AG08396 (cell line): Measurements from ENCODE around the gene PRDM16.

Experiments used
- DNase-seq: peaks from one replicate; pipeline ENCODE4 v3.0.0; 2012; ENCODE audit warnings: low spot score, mixed read lengths

PRDM16 gene

DNA sequence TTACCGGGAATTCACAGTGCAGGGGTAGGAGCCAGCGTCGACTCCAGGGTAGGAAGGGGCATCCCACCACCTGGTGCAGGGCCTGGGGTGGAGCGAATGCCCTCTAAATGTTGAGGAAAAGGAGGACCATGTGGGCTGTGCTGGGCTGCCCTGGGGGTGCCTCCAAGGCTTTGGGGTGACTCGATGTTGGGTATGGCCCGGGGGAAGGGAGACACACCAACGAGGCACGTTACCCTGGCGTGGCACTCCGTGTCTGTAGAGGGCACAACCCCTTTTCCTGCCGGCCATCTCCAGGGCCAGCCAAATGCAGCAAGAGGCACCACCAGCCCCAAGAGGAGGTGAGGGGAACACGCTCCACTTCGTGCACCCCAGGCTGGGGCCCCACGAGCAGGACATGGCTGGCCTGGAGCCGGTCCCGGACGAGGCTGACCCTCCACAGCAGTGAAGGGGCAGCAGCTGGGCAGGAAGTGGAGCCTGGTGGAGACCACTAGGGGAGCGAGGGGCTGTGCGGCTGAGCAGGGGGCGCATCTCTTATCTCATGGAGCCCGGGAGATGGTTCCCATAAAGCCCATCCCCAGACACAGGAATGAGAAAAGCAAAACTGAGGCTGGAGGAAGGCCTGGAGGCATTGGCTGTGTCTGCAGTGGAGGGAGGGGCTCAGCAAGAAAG is 36.5 kb upstream of the PRDM16 start:
- DNase-seq = no peak

DNA sequence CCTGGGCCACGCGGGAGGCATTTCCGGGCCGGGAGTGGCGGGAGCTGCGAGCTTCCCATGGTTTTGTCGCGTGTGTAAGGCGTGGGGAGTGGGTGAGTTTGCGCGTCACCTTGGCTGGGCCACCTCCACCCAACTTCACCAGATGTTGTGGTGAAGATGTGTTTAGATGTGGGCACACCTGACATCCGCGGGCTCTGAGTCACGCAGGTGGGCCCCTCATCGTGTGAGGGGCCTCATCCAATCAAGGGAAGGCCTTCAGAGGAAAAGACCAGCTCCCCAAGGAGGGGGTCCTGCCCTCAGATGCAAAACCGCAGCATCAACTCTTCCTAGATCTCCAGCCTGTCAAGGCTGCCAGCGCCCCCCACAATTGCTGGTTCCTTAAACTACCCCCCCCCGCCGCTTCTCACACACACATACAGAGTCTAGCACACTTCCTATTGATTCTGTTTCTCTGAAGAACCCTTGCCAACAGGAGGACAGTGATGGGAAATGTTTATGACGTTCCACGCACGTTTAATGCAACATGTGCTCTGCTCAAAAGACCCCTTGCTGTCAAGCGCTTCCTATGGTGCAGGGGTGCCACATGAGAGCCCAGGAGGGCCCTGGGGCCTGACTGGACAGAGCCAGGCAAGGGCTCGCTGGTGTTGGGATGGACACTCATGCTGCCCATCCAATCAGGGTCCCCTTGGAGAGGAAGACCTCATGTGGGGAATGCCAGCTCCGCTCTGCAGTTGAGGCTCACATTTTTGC is 35.8 kb upstream of the PRDM16 start:
- no peak for DNase-seq

DNA sequence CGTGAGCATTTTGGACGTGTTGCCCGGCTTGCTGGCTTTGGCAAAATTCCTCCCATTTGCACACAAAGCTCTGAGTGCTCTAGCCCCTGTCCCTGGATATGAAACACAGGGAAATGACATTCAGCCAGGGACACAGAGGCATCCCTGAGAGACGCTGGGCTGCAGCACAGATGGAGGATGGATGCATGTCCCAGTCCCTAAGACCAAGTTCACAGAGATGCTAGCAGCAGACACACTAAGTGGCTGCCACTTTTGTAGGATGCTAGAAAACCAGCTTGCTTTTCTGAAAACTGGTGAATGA is 35.3 kb upstream of the PRDM16 start:
- DNase-seq = no peak

DNA sequence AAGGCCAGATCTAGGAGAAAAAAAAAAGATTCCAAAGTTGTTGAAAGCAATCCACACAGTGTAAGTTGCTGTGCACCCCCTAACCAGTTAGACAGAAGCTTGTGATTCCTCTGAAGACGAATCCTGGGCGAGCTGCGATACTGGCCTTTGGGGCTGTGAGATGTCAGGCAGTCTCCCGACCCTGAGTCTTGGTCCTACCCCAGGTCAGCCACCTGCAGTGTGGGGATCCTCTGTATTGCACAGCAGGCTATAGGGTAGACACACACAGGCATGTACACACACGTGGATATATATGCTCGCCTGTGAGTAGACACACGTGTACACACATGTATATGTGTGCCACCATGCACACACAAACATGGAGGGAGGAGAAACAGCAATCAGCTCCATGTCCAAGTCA is 34.8 kb upstream of the PRDM16 start:
- no peak for DNase-seq

DNA sequence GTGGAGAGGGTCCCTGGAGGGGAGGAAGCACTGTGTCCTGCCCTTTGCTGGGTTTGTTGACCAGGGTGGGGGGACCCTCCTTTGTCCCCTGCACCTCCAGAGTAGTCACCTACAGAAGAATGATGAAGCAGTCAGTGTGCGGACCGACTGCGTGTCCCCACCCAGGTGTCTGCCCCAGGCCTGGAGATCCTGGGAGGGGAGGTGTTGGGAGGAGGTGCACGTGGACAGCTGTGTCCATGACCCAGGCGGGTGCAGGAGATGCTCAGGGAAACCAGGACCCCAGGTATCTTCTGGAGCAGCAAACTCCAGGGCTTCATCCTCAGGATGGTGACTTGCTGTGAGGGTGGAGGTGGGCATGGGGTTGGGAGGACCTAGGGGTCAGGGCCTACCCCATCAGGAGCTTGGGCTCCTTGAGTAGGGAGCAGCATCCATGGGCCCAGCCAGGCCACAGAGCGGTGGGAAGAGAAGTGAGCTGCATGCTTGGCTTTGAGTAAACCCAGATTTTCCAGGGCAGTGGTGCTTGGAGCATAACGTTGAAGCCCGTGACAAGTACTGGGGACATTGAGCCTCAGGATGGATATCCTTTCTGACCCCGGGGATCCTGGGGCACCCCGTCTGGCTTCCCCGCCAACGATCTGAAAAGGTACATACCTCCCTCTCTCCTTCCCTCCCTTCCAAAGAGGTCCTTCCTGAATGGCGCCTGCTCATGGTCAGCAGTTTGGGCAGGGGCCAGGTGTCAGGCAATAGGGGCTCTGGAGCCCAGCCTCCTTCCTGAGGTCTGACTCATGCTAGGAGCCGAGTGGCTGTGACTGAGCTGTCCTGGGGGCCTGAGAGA is 34.1 kb upstream of the PRDM16 start:
- no peak for DNase-seq

DNA sequence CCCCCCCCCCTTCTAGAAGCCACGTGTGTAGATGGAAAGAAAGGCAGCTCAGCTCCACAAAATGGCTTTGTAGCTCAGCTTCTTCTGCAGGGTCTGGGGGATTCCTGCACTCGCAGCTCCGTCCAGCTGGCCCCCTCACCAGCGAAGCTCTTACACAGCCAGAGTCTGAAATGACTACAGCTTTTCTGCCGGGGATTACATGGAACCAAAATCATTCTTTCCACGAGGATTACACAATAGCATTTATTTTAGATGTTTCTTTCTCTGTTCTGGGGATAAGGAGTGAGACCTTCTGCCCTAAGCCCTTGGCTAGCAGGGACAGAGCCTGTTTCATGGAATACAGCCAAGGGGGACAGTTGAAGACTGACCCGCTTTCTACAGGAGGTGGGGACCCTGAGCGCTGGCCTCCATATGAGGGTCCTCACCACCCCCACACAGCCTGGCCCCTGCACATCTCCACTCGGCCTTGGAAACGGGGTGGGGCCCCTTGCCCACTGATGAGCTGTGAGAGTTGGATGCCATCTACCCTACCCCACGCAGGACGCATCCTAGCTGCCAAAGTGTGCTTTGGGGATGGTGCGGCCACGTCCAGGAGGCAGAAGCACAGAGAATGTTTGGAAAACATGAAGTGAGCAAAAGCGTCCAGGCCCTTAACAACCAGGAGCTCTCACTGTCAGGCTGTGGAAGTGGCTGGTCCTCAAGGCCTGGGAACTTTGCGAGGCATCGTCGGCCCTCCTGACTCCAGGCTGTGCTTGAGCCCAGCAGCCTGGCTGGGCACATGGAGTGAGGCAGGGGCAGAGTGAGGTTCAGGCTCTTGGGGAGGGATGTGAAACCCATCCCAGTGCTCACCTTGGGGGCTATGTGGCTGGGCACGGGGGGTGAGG is 33.2 kb upstream of the PRDM16 start:
- DNase-seq = no peak

DNA sequence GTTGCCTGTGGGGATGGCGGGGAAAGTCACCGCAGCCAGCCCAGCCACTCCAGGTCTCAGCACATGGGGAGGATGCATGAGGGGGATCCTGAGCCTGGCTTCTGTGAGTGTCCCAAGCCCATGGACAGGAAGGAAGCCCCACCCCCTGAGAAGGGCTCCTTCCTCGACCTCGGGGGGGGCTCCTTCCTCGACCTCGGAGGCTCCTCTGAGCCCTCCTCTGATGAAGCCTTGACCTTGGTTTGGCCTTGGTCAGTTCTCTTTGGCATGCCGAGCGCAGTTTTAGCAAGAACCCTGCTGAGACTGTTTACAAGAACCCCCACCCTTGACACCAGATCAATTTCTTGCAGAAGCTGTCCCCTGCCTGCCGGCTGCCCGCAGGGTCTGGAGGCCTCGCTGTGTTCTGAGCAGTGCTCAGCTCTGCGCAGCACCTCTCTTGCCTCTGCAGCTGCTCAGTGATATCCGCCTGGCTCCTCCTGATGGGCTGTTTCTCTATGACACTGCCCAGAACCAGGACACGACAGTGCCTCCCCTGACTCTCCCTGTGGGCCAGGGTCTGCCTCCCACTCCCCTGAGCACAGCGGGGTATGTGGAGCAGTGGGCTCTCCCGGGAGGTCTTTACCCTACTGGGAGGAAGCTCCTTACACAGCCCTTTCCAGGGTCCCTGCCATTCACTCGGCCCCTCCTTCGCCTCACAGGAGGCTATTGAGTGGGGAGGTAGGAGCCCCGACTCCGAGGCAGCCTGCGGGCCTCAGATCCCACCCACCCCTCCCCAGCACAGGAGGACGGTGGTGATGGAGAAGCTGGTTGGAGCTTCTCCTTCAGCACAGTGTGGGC is 32.3 kb upstream of the PRDM16 start:
- DNase-seq = no peak

DNA sequence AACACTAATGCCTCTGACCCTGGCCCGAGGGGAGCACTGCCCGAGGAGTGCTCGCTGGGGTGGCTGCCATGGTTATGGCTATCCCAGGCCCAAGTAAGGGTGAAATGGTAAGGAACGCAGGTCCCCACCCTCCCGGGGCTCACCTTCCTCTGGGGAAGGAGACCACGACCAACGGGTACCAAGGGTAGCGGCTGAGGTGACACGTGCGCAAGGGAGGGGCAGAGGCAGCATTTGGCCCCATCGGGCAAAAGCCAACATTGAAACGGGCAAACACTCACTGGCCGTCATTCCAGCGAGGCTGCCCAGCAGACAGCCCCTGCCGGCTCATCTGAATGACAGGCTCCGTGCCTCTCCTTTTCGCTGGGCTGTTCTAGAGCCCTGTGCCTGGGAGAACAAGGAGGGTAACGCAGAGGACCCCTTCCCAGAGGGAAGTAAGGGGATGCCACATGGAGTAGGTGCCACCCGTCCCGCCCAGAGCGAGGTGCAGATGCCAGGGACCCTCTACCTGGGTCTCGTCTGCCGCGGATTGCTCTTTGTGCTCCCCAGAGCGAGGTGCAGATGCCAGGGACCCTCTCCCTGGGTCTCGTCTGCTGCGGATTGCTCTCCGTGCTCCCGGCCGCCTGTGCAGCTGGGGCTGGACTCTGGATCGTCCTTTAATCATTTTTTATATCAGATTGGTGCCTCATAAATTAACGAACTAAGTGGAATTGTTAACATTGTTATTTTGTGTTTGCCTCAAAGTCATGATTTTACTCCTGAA is 31.5 kb upstream of the PRDM16 start:
- DNase-seq = no peak

DNA sequence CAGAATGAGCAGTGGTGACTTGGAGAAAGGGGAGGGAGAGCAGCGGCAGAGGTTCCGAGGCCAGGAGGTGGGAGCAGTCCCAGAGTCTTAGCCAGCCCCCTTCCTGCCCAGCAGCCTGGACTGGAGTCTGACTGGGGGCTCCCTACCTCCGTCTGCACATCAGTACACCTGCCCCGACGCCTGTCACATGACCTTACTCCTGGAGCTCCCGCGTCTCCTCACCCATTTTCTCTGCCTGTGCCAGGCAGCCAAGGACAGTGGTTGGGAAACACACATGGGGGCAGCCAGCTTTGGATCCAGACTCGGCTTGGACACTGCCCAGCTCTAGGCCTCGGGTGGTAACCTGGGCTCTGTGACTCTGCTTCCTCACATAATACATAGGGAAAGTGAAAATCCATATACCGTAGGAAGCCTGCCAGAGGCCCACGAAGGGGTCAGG is 30.9 kb upstream of the PRDM16 start:
- DNase-seq = no peak

DNA sequence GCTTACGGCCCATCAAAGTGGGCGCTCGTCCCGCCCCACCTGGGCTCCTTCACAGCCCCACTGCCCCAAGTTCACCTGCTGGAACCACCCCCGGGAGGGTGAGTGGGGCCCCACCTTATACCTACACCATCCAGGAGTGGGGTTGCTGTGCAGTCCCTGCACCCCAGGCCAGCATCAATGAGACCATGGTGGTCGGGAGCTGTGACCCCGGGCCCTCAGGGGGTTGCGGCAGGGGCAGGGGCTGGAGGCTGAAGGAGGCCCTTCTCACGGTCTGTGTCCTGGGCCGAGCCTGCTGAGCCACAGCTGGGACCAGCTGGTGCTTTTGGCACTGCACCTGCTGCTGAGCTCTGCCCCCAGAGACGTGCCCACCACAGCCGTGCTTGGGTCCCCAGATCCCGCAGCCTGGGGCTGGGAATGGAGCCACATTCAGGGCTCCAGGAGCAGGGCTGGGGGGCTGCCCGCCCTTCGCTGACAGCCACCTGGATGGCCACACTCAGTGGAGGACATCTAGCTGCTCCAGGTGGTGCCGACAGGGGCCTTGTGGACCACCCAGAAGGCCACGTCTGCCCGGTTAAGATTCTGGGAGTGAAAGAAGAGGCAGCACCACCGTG is 30.3 kb upstream of the PRDM16 start:
- DNase-seq = no peak

DNA sequence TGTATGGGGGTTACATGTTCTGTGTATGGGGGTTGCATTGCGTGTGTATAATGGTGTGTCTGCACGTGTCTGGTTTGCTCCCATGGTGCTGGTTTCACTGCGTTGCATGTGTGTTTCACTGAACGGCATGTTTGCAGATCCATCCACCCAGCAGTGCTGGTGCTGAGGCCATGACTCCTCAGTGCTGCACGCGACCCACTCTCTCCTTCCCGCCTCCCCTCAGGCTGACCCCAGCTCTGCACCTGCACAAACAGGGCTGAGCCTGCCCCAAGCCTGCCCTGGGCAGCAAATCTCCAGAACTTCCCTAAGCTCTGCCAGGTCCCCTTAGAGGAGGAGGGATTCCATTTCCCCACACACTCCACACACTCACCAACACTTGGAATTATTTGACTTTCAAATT is 29.0 kb upstream of the PRDM16 start:
- no peak for DNase-seq

DNA sequence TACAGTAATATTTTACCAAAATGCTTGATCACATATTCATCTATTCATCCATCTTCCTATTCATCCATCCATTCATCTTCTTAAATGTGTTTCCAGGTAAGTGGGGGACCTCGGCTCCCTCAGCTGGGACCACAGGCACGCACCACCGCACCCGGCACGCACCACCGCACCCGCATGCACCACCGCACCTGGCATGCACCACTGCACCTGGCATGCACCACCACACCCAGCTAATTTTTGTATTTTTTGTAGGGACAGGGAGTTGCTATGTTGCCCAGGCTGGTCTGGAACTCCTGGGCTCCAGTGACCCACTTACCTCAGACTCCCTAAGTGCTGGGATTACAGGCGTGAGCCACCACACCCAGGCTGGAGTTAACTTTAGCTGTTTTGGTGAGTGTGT is 26.5 kb upstream of the PRDM16 start:
- no peak for DNase-seq

DNA sequence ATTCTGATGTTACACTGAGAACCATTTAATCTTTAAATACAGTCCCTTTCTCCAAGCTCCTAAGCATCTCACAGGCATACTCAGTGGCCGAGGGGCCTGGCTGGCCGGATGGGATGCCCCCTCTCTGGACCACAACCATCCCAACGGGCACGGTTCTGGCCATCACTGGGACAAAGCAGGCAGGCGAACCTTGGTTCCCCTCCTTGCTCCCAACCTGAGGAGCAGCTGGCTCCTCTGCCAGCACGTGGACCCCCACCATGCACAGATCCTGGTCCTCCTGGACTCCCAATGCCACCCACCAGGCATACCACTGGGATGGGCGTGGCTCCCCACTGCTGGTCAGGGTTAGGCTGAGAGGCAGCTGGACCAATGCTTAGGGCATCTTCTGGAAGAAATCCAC is 19.8 kb upstream of the PRDM16 start:
- DNase-seq = no peak

DNA sequence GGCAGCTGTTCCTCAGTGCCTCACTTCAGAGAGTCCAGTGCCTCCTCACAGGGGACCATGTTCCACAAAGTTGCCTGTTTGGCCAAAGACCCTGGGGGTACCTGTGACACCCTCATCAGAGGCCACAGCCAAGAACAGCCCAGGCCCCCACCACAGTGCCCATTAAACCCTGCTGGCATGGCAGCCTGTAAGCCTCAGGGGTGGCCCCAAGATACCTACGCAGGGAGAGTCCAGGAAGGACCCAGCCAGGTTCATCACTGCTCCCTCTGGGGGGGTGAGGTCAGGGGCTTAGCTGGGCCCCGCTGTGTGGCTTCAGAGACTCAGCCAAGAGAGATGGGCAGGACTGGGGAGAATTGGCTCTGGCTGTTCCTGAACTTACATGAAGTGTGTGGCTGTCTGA is 19.1 kb upstream of the PRDM16 start:
- DNase-seq = no peak

DNA sequence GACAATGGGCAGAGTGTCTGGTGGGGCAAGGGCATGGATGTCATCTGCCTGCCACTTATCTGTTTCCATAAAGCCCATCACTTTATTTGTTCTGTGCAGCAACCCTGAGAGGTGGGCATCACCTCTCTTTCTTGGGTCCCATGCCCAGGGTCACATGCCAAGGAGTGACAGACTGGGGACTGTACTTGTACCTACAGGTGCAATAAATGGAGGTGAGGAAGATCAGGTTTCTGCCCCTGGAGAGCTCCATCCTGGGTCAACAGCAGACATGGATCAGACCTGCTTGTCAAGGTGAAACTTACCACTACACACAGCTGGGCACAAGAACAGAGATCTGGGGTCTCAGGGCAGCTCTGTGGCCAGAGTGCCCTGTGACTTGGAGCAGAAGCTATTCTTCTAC is 18.4 kb upstream of the PRDM16 start:
- no peak for DNase-seq

DNA sequence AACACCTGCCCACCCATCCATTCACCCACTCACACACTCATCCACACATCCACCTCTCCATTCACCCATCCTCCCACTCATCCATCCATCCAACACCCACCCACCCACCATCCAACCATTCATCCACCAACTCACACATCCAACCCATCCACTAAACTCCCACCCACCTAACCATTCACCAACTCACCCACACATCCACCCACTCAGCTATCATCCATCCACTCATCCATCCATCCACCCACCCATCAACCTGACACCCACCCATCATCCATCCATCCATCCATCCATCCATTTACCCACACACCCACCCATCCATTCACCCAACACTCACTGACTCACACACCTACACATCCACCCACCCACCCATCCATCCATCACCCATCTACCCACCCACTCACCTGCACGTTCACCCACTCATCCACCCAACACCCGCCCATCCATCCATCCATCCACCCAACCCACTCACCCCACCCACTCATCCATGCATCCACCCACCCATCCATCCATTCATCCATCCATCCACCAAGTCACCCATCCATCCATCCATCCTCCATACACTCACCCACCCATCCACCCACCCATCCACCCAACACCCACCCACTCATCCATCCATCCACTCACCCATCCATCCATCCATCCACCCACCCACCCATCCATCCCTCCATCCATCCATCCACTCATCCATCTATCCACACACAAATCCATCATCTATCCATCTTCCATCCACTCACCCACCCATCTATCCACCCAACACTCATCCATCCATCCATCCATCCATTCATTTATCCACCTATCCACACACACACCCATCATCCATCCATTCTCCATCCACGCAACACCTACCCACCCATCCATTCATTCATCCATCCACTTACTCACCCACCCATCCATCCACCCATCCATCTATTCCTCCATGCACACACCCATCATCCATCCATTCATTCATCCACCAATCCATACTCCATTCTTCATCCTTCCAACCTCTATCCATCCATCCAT is 17.4 kb upstream of the PRDM16 start:
- DNase-seq = no peak

DNA sequence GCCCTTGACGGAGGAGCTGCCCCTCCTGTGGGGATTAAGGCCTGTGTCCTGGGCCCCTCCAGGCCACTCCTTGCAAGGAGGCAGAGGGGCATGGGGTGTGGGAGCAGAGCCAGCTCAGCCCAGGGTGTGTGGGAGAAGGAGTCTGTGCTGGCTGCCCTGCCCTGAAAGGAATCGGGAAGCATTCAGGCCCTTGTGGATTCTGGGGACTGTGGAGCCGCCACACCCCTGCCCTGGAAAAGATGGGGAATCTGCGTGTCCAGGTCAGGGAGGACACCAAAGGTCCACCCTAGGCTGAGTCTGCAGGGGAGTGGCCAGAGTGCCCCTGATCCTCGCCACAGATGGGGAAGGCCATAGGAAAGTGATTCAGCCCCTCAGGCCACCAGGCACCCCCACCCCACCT is 16.5 kb upstream of the PRDM16 start:
- DNase-seq = no peak

DNA sequence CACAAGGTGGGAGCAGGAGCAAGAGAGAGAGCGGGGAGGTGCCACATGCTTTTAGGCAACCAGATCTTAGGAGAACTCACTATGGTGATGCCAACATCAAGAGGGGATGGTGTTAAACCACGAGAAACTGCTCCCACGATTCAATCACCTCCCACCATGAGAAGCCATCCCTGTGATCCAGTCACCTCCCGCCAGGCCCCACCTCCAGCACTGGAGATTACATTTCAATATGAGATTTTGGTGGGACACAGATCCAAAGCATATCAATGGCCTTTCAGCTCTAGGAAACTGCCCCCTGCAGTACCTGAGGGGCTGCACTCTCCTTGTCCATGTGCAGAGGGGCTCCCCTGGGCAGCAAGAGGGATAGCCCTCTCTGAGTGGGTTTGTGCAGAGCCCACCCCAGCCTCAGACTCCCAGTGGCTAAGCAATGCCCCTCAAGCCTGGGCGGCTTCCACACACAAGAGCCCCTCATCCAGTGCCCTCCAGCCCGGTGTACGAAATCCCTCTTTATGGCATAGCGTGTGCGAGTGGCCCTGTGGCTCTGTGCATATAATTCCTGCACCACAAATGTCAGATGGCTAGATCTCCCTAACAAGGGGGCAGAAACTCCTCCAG is 15.5 kb upstream of the PRDM16 start:
- DNase-seq = no peak
